IPS-18c (cell line): ENCODE results near the gene HIKESHI.

Experiments used
- H3K4me3 ChIP-seq: 2 replicates; pipeline ENCODE4 v1.7.0; 2013; ENCODE audit warnings: low read depth, mild to moderate bottlenecking, low read length, moderate library complexity; ENCODE audit not compliant: insufficient read depth
- H3K9me3 ChIP-seq: one replicate; pipeline ENCODE4 v1.6.1; 2013; ENCODE audit warnings: mild to moderate bottlenecking, low read length, moderate library complexity; ENCODE audit not compliant: control insufficient read depth, insufficient read depth

HIKESHI gene

DNA sequence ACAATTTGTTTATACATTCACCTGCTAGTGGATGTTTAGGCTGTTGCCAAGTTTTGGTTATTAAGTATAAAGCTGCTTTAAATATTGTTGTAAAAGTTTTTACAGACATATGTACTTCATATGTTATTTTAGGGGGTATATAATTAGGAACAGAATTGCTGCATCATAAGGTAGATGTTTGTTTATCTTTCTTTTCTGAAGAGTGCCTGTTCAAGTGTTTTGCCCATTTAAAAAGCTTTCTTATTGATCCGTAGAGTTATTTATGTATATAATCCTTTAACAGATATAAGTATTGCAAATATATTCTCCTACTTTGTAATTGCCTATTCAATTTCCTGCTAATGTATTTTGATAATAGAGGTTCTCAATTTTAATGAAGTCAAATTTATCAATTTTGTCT is 61.4 kb downstream of the HIKESHI start:
- Histone ChIP-seq H3K9me3 (no peaks in the 10 kb centered on the region), H3K4me3 (no peak overlapping the region)

- H3K4me3 ChIP-seq: no peak overlapping the region
- H3K9me3 ChIP-seq: no peaks in the 10 kb centered on the region
Measured at GRCh38 chr11:86365546-86365945, 63.5 kb downstream of the HIKESHI start.

- no peak overlapping the region for H3K4me3 ChIP-seq
- no peaks in the 10 kb centered on the region for H3K9me3 ChIP-seq
Measured at GRCh38 chr11:86369668-86370067, 67.6 kb downstream of the HIKESHI start.

DNA sequence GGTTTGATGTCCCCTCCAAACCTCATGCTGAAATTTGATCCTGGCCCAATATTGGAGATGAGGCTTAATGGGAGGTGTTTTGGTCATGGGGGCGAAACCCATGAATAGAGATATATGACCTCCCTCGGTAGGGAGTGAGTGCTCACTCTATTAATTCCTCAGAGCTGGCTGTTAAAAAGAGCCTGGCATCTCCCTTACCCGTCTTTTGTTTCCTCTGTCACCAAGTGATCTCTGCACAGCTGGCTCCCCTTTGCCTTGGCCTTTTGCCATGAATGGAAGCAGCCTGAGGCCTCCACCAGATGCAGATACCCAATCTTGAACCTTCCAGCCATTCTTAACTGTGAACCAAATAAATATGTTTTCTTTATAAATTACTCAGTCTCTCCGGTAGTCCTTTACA is 68.1 kb downstream of the HIKESHI start:
- Histone ChIP-seq H3K9me3 (no peaks in the 10 kb centered on the region), H3K4me3 (no peak overlapping the region)

DNA sequence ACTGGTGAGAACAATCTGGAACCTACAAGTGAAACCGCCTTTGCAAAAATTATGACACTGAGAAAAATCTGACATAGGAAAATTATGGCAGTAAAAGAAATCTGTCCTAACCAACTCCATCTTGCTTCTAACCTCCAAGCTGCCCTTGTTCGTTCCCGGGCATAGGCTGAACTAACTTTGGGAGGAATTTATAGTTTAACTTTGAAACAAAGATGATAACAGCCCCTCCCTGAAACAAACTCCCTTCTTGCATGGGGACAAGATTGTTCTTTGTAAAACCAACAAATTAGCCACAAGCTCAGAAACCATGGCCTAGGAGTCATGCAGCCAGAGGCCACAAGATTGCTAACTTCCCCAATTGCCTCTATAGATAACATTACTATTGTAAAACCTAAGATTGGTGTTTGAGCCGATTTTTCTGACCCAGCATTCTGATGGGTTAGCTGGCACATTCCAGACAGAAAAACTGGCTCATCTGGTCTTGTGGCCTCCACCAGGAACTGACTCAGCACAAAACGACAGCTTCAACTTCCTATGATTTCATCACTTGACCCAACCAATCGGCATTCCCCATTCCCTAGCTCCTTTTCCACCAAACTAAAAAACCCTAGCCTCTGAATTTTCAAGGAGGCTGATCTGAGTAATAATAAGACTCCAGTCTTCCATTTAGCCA is 69.0 kb downstream of the HIKESHI start:
- no peak overlapping the region for H3K4me3 ChIP-seq
- H3K9me3 ChIP-seq: no peaks in the 10 kb centered on the region

DNA sequence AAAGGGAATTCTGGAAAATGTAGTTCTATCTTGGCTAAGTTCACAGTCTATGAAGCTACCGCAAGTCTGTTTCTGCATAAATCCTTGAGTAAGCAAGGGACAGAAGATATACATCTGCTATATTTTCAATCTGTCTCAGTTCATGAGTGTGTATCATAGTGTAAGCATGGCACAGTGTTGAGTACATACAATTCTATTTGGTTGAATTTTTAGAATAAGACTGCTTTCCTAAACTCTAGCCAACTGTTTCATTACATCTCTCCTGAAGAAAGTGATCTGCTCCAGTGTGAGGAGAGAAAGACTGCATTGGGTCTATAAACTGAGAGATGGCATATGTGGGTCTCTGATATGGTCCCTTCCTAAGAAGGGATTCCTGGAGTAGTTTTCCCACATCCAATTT is 70.0 kb downstream of the HIKESHI start:
- H3K9me3 ChIP-seq: no peaks in the 10 kb centered on the region

GRCh38 chr11:86372586-86372985 is 70.5 kb downstream of the HIKESHI start:
- H3K9me3 ChIP-seq: no peaks in the 10 kb centered on the region
- no peak overlapping the region for H3K4me3 ChIP-seq

More for the DNA sequence above, 70.0 kb downstream of the HIKESHI start:
- no peak overlapping the region for H3K4me3 ChIP-seq

DNA sequence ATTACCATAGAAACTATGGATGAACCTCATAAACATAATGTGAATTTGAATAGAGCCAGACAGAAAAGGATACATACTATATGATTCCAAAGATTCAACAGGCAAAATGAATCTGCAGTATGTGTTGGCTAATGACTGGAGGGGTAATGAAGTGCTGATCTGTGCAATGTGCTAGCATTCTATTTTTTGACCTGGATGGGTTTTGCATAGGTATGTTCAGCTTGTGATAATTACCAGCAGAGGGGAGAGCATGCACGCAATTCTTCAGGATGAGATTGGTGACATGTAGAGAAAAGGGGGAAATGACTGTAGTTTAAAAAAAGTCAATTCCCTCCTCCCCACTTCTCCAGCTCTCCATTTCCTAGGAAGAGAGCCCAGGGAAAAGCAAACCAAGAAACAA is 72.0 kb downstream of the HIKESHI start:
- Histone ChIP-seq H3K9me3 (no peaks in the 10 kb centered on the region), H3K4me3 (peak overlapping the region; percentile 11; the same call in 1 of the 2 replicates)

DNA sequence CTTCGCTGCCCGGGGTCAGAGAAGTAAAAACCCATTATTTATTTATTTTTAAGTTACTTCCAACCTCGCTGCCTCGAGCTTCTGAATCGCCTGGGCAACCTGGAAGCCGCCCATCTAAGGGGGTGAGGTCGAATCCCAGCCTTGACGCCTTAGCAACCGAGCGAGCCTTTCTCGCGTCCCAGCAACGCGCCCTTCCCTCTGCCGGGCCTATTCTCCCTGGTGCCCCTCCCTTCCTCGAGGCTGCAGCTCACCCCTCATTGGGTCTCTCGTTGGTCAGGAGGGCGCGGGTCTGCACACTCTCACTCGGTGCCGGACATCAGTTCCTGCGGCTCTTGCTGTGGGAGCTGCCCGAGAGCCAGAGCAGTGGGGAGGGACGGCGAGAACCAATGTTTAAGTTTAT is 72.5 kb downstream of the HIKESHI start, which contains the start of gene CCDC81:
Gene CCDC81 (plus strand): TSS at position 302 of the 400 bp plus-strand sequence. CDS start 277 bp downstream, outside the sequence.
- Histone ChIP-seq H3K4me3 (peak within 1 kb of the TSS; percentile 11; the same call in 1 of the 2 replicates), H3K9me3 (no peaks in the 10 kb centered on the region)

DNA sequence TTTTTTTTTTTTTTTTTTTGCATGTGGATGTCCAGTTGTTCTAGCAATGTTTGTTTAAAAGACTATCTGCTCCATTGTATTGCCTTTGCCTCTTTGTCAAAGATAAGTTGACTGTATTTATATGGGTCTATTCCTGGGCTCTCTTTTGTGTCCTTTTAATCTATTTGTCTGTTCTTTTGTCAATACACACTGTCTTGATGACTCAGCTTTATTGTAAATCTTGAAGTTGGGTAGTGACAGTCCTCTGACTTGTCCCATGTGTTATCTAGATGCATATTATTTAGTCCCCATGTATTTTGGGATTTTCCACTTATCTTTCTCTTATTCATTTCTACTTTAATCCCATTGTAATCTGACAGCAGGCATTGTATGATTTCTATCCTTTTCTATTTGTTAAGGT is 75.9 kb downstream of the HIKESHI start:
- no peaks in the 10 kb centered on the region for H3K9me3 ChIP-seq
- no peak overlapping the region for H3K4me3 ChIP-seq

DNA sequence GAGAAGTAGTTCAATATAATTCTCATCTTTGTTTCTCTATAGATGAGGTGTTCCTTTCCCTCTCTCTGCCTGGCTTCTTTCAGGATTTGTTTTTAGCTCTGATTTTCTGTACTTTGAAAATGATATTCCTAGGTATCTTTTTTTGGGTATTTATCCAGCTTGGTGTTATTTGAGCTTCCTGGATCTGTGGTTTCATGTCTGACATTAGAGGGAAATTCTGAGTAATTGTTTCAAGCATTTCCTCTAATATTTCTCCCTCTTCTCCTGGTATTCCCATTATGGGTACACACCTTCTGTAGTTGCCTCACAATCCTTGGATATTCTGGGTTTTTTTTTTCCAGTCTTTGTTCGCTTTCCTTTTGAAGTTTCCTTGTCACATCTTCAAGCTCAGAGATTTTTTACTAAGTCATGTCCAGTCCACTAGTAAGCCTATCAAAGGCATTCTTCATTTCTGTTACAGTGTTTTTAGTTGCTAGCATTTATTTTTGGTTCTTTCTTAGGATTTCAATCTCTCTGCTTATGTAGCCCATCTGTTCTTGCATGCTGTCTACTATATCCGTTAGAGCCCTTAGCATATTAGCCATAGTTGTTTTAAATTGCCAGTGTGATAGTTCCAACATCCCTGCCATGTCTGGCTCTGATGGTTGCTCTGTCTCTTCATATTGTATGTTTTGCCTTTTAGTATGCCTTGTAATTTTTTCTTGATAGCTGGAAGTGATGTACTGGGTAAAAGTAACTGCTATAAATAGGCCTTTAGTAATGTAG is 78.4 kb downstream of the HIKESHI start:
- Histone ChIP-seq H3K9me3 (no peaks in the 10 kb centered on the region), H3K4me3 (no peak overlapping the region)

- H3K4me3 ChIP-seq: no peak overlapping the region
- no peaks in the 10 kb centered on the region for H3K9me3 ChIP-seq
Measured at GRCh38 chr11:86383041-86383955, 81.3 kb downstream of the HIKESHI start.

- H3K9me3 ChIP-seq: no peaks in the 10 kb centered on the region
- no peak overlapping the region for H3K4me3 ChIP-seq
Measured at GRCh38 chr11:86386283-86386682, 84.2 kb downstream of the HIKESHI start.

GRCh38 chr11:86386746-86387145 is 84.7 kb downstream of the HIKESHI start:
- no peak overlapping the region for H3K4me3 ChIP-seq
- no peaks in the 10 kb centered on the region for H3K9me3 ChIP-seq

- H3K4me3 ChIP-seq: no peak overlapping the region
- no peaks in the 10 kb centered on the region for H3K9me3 ChIP-seq
Measured at GRCh38 chr11:86388198-86388597, 86.2 kb downstream of the HIKESHI start.

GRCh38 chr11:86390487-86390886 is 88.4 kb downstream of the HIKESHI start:
- Histone ChIP-seq H3K9me3 (no peaks in the 10 kb centered on the region), H3K4me3 (no peak overlapping the region)

DNA sequence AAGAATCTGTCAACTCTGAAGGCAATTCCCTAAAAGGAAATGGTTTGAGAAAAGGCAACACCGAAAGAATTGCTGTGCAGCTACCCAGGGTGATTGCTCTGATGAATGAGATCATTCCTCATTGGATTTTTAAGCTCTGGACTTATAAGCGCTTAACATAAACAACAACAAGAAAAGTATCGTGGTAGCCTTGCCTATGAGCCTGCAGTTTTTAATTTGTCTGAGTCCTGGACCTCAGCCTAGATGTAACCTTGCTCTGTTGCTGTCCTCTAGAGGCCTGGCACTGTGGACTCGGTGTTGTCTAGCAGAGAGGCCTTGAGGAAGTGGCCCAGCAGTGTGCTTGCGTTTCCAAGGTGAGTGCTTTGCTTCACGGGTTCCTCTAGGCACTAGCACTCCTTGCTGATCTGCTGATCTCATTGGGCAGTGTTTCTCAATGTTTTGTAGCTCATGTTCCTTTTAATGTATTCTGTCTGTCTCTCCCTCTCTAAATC is 93.1 kb downstream of the HIKESHI start:
- Histone ChIP-seq H3K9me3 (no peaks in the 10 kb centered on the region), H3K4me3 (no peak overlapping the region)
